Astrocyte (in vitro differentiated cells and primary cell): ENCODE data around the gene PIM1.

ENCODE experiments used
- CTCF ChIP-seq: IDR thresholded peaks from 2 replicates; pipeline ENCODE4 v1.5.1; 2011; ENCODE audit warnings: low read depth, mild to moderate bottlenecking, inconsistent platforms, low read length, moderate library complexity; ENCODE audit not compliant: insufficient read depth
- EZH2 ChIP-seq: IDR thresholded peaks from 2 replicates; pipeline ENCODE4 v1.6.1; 2012; ENCODE audit warnings: mild to moderate bottlenecking, low read length, inconsistent platforms; ENCODE audit not compliant: insufficient read depth

GRCh38 chr6:37134396-37135191 lies 35.4 kb upstream of the PIM1 start:
- no peak for TF ChIP-seq EZH2
- no peak for TF ChIP-seq CTCF
